MM.1S (cell line): Measurements from ENCODE around the gene STRN.

Experiments used
- EZH2 ChIP-seq: fragments of 300-600 bp; sonication (generic); optimal IDR thresholded peaks from 2 replicates; pipeline ENCODE3; 2017; ENCODE audit warnings: low read depth, mild to moderate bottlenecking, antibody characterized with exemption, low read length, mixed read lengths
- TF ChIP-seq, protein P1 (sequence below): fragments of 300-600 bp; sonication (generic); IDR thresholded peaks from 2 replicates; pipeline ENCODE4 v1.5.1; 2016; ENCODE audit warnings: antibody characterized with exemption, low read length, mixed read lengths

DNA sequence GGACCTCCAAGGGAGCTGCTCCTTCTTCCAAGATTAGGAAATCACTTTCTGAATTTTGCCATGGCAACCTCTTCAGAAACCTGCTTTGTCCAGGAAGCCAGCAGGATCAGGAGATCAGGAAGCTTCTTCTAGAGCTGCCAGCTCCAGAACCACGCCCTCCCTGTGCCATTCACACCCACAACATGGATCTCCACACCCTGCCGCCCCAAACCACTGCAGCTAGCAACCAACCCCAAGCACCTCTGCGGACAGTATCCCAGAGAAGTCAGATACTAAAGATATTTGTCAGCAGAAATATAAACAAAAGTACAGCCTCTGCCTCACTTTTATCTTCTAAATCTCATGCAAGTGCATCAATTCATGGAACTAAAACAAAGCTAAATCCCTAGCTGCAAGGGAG lies 163.4 kb downstream of the STRN start:
- TF ChIP-seq, protein P1, sequence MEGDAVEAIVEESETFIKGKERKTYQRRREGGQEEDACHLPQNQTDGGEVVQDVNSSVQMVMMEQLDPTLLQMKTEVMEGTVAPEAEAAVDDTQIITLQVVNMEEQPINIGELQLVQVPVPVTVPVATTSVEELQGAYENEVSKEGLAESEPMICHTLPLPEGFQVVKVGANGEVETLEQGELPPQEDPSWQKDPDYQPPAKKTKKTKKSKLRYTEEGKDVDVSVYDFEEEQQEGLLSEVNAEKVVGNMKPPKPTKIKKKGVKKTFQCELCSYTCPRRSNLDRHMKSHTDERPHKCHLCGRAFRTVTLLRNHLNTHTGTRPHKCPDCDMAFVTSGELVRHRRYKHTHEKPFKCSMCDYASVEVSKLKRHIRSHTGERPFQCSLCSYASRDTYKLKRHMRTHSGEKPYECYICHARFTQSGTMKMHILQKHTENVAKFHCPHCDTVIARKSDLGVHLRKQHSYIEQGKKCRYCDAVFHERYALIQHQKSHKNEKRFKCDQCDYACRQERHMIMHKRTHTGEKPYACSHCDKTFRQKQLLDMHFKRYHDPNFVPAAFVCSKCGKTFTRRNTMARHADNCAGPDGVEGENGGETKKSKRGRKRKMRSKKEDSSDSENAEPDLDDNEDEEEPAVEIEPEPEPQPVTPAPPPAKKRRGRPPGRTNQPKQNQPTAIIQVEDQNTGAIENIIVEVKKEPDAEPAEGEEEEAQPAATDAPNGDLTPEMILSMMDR, result no peak
- no peak for TF ChIP-seq EZH2
